Prostate gland (tissue), 2 donors: ENCODE data around the gene PSMB4. TPM values are rescaled to one million over a fixed set of nuclear protein-coding genes. Genes with fewer than 3 reads are reported as not detected.

ENCODE experiments used
- DNase-seq: peaks from one replicate; pipeline ENCODE4 v3.0.0-alpha.2; 2019; ENCODE audit warnings: low spot score
- H3K27ac ChIP-seq, 2 donors: fragments of 200-600 bp; sonication (generic); 2 replicates each; pipeline ENCODE4 v1.5.1; 2017 to 2019
- H3K27me3 ChIP-seq: fragments of 200-600 bp; sonication (generic); replicated peaks from 2 replicates; pipeline ENCODE4 v1.5.1; 2019; ENCODE audit not compliant: insufficient read depth
- H3K36me3 ChIP-seq, 2 donors: fragments of 200-600 bp; sonication (generic); 1 replicate in 1 of 2; 2 replicates in 1 of 2; pipeline versions ENCODE4 v1.5.1 to v1.8.1; 2017 to 2019
- H3K4me1 ChIP-seq: fragments of 200-600 bp; sonication (generic); replicated peaks from 2 replicates; pipeline ENCODE4 v1.5.1; 2019
- H3K4me3 ChIP-seq, 2 donors: fragments of 200-600 bp; sonication (generic); 2 replicates each; pipeline ENCODE4 v1.5.1; 2017 to 2019
- H3K9me3 ChIP-seq: fragments of 200-600 bp; sonication (generic); 2 replicates; pipeline ENCODE4 v1.5.1; 2017
- POLR2A ChIP-seq: fragments of 450-650 bp; IDR thresholded peaks from one replicate; pipeline ENCODE4 v1.6.1; 2016; ENCODE audit warnings: antibody characterized with exemption, mild to moderate bottlenecking
- POLR2AphosphoS5 ChIP-seq: sonication (generic); formaldehyde crosslinking; IDR thresholded peaks from one replicate; pipeline ENCODE4 v1.6.1; 2017; ENCODE audit warnings: antibody characterized with exemption
- WGBS: methylation state at CpG from one replicate; pipeline ENCODE4 v1.1.5; 2018; 5-methylcytosine and 5-hydroxymethylcytosine counted together
- intact Hi-C: fragments of 100-400 bp; cut with DNase I; formaldehyde crosslinking; loops from one replicate; pipeline ENCODE4 v1.14.2; 2022
- total RNA-seq, 2 donors: library from RNA; depleted of rRNA; stranded (reverse); fragments of >200 nt; gene quantifications; one replicate each; pipeline ENCODE4 v1.1.0, GENCODE V29; 2016
- TF ChIP-seq, protein P1 (sequence below), 4 experiments: fragments of 200-600 bp in 2 of 4; fragments of 450-650 bp in 2 of 4; sonication (generic) in 2 of 4; IDR thresholded peaks; 1 replicate in 3 of 4; 2 replicates in 1 of 4; pipeline ENCODE4 v1.5.1; 2016 to 2019; ENCODE audit warnings: antibody characterized with exemption in 4 of 4, mild to moderate bottlenecking in 2 of 4, moderate library complexity in 2 of 4

PSMB4 gene
- total RNA-seq, 2 donors from 2014 or later: 229 to 275 TPM

DNA sequence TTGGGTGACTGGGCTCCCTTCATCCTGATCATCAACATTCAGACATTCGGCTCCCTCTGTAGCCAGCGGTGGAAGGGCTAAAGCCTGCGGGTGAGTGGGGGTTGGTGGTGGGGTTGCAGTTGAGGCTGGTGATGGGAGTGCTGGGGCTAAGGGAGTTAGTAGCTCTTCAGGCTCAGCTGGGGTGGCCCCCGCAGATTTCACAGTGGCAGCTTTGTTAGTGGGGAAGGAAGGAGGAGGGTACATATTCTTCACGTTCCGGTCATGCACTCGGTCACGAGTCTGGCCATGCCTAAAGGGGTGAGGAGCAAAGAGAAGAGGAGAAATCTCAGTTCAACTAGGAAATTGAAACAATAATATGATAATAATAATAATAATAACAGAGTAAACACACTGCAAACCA is 6.8 kb downstream of the PSMB4 start:
- Histone ChIP-seq H3K36me3 (peaks cover 14 to 20% of the 10 kb centered on the region in 2 donors), H3K9me3 (no peaks in the 10 kb centered on the region), H3K4me1 (no peaks in the 10 kb centered on the region), H3K27ac (no peak overlapping the region), H3K27me3 (no peaks in the 10 kb centered on the region), H3K4me3 (no peak overlapping the region)
- DNase-seq: no peak
- 75% methylated on average over 8 of the region's 8 CpGs for WGBS
- TF ChIP-seq POLR2AphosphoS5: no peak
- no peak for TF ChIP-seq POLR2A
- TF ChIP-seq, protein P1, sequence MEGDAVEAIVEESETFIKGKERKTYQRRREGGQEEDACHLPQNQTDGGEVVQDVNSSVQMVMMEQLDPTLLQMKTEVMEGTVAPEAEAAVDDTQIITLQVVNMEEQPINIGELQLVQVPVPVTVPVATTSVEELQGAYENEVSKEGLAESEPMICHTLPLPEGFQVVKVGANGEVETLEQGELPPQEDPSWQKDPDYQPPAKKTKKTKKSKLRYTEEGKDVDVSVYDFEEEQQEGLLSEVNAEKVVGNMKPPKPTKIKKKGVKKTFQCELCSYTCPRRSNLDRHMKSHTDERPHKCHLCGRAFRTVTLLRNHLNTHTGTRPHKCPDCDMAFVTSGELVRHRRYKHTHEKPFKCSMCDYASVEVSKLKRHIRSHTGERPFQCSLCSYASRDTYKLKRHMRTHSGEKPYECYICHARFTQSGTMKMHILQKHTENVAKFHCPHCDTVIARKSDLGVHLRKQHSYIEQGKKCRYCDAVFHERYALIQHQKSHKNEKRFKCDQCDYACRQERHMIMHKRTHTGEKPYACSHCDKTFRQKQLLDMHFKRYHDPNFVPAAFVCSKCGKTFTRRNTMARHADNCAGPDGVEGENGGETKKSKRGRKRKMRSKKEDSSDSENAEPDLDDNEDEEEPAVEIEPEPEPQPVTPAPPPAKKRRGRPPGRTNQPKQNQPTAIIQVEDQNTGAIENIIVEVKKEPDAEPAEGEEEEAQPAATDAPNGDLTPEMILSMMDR (IDR thresholded peaks at IDR 0.05): no peak
- intact Hi-C loops: no loop called here

DNA sequence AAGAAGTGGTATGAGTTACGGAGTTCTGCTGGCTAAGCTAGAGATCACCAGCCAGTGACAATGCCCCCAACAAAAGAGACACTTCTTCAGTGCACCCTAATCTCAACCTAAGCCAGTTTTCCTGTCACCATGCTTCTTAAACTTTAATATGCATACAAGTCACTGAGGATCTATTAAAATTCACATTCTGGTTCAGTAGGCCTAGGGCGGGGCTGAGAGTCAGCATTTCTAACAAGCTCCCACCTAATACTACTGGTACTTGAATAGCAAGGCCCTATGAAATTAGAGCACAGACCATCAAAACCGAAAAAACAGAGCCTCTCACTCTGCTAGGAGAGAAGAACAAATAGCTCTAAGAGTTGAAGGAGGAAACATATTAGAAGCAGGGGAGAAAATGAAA is 7.9 kb downstream of the PSMB4 start:
- no peak overlapping the region for H3K27ac ChIP-seq
- H3K4me1 ChIP-seq: no peaks in the 10 kb centered on the region
- TF ChIP-seq POLR2A: no peak
- no peak for TF ChIP-seq POLR2AphosphoS5
- no peak overlapping the region for H3K4me3 ChIP-seq
- 90% methylated on average over 3 of the region's 3 CpGs for WGBS
- intact Hi-C loops: no loop called here
- H3K9me3 ChIP-seq: no peaks in the 10 kb centered on the region
- no peak for DNase-seq
- no peaks in the 10 kb centered on the region for H3K27me3 ChIP-seq
- peaks cover 14 to 19% of the 10 kb centered on the region in 2 donors for H3K36me3 ChIP-seq

DNA sequence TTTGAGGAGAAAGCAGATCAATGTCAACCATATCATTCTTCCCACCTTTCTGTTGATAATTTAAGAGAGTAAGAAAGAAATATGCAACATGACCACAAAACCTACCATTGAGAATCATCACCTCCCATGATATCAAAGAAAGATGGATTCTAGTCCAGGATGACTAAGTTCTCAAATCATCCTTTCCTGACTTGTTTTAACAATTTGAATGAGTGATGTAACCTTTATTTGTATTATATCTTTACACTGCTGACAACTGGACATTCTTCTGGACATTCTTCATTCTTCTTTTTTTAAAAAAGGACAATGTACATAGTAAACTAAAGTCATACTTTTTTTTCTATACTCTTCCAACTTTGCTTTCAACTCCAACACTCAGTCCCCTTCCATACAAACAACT is 9.5 kb downstream of the PSMB4 start:
- intact Hi-C loops: no loop called here
- no peak overlapping the region for H3K27ac ChIP-seq
- no peak for TF ChIP-seq POLR2AphosphoS5
- no peak for TF ChIP-seq POLR2A
- TF ChIP-seq, protein P1 (IDR thresholded peaks at IDR 0.05): no peak
- H3K9me3 ChIP-seq: no peaks in the 10 kb centered on the region
- H3K36me3 ChIP-seq: peaks cover 14 to 19% of the 10 kb centered on the region in 2 donors
- no peak overlapping the region for H3K4me3 ChIP-seq
- no peak for DNase-seq
- no peaks in the 10 kb centered on the region for H3K4me1 ChIP-seq
- H3K27me3 ChIP-seq: no peaks in the 10 kb centered on the region

DNA sequence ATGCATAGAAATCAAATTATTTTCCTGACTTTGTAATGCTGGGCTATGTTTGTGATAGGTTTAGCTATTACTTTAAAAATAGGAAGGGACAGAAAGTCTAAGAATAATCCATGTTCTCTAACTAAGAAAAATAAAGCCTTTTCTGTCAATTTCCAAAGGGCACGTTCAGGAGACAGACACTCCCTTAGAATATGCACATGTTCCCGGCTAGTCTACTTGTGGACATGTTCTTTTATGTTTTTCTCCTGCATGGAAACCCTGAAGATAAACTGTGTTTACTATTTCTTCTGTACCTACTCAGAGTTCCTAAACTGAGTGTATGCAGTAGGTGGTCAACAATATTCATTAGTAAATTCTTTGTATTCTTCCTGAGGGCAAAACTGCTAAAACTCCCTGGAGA is 12.5 kb downstream of the PSMB4 start:
- Histone ChIP-seq H3K4me1 (no peaks in the 10 kb centered on the region), H3K27ac (no peak overlapping the region), H3K27me3 (no peaks in the 10 kb centered on the region), H3K4me3 (no peak overlapping the region), H3K9me3 (no peaks in the 10 kb centered on the region), H3K36me3 (peaks cover 0 to 8% of the 10 kb centered on the region in 2 donors)
- WGBS: 83% methylated on average over 2 of the region's 2 CpGs
- TF ChIP-seq POLR2AphosphoS5 (no peak), POLR2A (no peak)
- TF ChIP-seq, protein P1 (IDR thresholded peaks at IDR 0.05): no peak
- intact Hi-C loops: no loop called here
- DNase-seq: no peak

DNA sequence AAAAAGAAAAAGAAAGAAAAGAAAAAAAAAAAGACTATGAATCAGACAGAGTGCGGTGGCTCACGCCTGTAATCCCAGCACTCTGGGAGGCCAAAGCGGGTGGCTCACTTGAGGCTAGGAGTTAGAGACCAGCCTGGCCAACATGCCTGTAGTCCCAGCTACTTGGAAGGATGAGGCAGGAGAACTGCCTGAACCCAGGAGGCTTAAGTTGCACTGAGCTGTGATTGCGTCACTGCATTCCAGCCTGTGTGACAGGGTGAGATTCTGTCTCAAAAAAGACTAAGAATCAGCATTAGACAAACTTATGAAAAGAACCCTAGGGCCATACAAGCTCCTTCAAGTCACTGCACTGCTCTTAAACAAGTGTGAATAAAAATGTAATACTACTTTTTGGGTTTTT is 16.9 kb downstream of the PSMB4 start:
- H3K36me3 ChIP-seq: peaks cover 0 to 4% of the 10 kb centered on the region in 2 donors
- intact Hi-C loops: no loop called here
- no peaks in the 10 kb centered on the region for H3K27me3 ChIP-seq
- no peak overlapping the region for H3K4me3 ChIP-seq
- WGBS: 93% methylated on average over 4 of the region's 4 CpGs
- H3K4me1 ChIP-seq: no peaks in the 10 kb centered on the region
- no peak for DNase-seq
- no peak for TF ChIP-seq POLR2AphosphoS5
- no peak for TF ChIP-seq POLR2A
- TF ChIP-seq, protein P1 (IDR thresholded peaks at IDR 0.05): no peak
- H3K9me3 ChIP-seq: no peaks in the 10 kb centered on the region
- no peak overlapping the region for H3K27ac ChIP-seq
